ENCODE measurements around the gene RNPEPL1.

- TF ChIP-seq, protein P1, sequence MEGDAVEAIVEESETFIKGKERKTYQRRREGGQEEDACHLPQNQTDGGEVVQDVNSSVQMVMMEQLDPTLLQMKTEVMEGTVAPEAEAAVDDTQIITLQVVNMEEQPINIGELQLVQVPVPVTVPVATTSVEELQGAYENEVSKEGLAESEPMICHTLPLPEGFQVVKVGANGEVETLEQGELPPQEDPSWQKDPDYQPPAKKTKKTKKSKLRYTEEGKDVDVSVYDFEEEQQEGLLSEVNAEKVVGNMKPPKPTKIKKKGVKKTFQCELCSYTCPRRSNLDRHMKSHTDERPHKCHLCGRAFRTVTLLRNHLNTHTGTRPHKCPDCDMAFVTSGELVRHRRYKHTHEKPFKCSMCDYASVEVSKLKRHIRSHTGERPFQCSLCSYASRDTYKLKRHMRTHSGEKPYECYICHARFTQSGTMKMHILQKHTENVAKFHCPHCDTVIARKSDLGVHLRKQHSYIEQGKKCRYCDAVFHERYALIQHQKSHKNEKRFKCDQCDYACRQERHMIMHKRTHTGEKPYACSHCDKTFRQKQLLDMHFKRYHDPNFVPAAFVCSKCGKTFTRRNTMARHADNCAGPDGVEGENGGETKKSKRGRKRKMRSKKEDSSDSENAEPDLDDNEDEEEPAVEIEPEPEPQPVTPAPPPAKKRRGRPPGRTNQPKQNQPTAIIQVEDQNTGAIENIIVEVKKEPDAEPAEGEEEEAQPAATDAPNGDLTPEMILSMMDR (conservative IDR thresholded peaks at IDR 0.05) = no peak
- no peak for TF ChIP-seq EZH2 (IDR thresholded peaks at IDR 0.05; ENCODE audit: low read depth)
Observed at GRCh38 chr2:240575101-240575965, 7.0 kb downstream of the RNPEPL1 start.
